GM12872 (cell line): ENCODE results near the gene FUS.

Experiments
- TF ChIP-seq, protein P1 (sequence below): IDR thresholded peaks from 3 replicates; pipeline ENCODE4 v1.5.1; 2011; ENCODE audit warnings: low read depth, mild to moderate bottlenecking, low read length, moderate library complexity; ENCODE audit not compliant: insufficient read depth

Gene FUS

DNA sequence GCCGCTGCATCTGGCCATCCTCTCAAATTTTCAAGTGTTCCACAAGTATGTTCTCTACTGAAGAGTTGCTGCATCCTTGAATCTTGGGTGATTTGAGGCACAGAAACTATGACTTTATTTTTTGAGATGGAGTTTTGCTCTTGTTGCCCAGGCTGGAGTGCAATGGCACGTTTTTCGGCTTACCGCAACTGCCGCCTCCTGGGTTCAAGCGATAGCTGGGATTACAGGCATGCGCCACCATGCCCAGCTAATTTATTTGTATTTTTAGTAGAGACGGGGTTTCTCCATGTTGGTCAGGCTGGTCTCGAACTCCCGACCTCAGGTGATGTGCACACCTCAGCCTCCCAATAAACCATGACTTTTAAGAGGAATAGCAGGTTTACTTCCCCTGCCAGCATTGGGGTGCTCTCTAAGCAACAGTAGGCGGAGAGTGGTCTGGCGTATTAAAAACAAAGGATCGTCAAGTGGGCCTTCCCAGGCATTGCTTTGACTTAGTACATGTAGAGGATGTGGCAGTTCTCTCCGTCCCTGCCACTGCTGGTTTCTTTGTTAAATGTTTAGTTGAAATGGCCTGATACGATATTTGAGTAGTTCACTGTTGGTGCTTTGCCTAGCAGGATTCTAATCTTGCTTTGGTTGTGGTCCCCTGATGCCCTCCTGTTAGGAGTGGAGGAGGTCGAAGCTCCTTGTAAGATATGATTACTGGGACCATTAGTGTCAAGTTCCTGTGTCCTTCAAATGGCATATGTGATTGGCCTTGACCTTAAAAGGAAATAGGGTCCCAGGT is 13.1 kb downstream of the FUS start:
- TF ChIP-seq, protein P1, sequence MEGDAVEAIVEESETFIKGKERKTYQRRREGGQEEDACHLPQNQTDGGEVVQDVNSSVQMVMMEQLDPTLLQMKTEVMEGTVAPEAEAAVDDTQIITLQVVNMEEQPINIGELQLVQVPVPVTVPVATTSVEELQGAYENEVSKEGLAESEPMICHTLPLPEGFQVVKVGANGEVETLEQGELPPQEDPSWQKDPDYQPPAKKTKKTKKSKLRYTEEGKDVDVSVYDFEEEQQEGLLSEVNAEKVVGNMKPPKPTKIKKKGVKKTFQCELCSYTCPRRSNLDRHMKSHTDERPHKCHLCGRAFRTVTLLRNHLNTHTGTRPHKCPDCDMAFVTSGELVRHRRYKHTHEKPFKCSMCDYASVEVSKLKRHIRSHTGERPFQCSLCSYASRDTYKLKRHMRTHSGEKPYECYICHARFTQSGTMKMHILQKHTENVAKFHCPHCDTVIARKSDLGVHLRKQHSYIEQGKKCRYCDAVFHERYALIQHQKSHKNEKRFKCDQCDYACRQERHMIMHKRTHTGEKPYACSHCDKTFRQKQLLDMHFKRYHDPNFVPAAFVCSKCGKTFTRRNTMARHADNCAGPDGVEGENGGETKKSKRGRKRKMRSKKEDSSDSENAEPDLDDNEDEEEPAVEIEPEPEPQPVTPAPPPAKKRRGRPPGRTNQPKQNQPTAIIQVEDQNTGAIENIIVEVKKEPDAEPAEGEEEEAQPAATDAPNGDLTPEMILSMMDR, result no peak

DNA sequence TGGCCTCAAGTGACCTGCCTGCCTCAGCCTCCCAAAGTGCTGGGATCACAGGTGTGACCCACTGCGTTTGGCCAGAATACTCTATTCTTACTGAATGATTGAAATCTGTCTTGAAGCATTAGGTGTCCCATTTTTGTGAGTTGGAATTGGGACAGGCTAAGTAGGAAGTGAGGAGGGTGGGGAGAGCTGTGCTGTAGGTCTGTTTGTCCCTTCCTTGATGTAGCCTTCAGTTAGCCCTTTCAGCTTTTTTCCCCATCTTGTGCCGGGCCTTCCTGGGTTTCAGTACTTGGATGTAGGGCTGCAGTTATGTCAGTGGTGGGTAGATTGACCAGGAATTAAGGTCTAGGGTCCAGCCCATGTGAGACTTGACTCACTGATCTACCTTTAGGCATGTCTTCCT is 13.9 kb downstream of the FUS start:
- TF ChIP-seq, protein P1, result no peak

DNA sequence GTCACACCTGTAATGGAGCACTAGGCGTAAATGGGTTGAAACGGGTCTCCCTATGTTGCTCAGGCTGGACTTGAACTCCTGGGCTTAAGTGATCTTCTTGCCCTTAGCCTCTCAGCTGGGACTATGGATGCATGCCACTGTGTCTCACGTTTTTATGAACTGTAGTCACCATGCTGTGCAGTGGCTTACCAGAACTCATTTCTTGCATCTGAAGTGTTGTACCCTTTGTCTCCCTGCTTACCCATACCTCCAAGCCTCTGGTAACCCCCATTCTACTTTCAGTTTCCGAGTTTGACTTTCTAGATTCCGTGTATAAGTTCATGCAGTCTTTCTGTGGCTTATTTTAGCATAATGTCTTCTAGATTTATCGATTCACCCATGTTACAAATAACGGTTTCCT is 15.0 kb downstream of the FUS start:
- TF ChIP-seq, protein P1, result no peak

DNA sequence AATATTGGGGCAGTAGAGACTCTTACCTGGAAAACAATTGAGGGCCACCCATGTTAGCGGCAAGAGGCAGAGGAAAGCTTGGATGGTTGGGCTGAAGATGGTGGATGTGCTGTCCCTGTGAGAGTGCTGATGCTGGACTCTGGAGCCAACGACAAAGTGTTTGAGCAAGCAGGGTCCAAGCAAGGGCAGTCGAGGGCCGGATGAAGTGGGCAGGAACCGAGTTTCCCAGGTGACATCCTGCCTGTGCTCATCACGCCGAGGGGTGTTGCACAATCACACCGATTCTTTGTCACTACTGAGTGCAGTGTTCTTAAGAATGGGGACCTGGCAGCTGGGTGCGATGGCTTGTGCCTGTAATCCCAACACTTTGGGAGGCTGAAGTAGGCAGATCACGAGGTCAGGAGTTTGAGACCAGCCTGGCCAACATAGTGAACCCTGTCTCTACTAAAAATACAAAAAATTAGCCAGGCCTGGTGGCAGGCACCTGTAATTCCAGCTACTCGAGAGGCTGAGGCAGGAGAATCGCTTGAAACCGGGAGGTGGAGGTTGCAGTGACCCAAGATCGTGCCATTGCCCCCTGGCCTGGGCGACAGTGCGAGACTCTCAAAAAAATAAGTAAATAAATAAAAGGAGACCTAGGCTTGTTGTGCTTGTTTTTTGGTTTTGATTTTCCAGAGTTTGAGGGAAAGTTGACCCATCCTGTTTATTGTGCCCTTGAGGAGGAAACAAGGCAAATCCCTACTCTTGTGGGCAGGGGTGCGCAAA is 16.6 kb downstream of the FUS start:
- TF ChIP-seq, protein P1, result no peak

DNA sequence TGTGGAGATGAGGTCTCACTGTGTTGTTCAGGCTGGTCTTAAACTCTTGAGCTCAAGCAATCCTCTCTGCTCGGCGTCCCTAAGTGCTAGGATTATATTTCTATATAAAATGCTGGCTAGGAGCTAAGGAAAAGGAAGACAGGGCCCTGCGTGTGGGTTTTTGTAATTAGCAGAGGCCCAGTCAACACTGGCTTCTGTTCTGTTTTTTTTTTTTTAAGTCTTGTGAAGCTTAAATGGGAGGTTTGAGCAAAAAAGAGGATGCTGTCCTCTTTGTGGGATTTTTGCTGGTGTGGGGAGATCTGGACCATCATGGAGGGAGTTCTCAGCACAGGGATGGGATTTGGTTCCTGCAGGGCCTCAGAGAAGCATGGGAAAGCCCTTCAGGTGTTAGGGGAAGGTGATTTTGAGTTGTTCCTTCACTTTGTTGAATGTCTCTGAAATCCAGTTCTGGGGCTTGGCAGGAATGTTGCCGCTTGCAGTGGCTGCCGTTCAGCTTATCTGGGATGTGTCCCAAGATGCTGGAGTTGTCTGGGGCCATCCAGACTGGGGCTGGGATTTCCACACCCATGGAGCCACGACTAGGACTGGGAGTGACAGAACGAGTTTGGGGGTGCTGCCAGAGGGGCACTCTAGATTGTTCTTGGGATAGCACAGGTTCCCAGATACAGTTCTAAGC is 18.4 kb downstream of the FUS start:
- TF ChIP-seq, protein P1, result no peak

DNA sequence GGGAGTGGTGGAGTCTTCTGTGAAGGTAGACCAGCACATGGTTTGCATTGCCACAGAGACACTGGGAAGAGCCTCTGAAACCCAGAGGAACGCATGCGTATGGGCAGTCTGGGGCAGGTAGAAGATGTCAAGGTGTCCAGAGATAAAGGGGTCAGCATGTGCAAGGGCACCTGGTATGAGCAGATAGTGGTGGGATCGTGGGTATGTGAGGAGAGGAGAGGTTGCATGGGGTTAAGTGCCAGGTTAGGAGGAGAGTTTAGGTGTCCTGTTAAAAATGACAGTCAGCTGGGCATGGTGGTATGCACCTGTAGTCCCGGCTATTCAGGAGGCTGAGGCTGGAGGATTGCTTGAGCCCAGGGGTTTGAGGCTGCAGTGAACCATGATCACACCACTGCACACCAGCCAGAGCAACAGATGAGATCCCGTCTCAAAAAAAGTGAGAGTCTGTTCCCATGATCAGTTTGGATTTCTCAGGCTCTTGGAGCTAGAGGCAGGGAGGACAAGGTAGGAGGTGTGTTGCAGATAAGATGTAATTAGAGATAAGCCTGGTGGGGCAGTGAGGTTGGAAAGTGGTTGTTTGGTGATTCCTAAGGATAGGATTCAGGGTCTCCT is 19.6 kb downstream of the FUS start:
- TF ChIP-seq, protein P1, result no peak
